HK-2 (cell line): ENCODE results near the gene MED23.

Experiments
- DNase-seq: peaks from one replicate; pipeline ENCODE4 v3.0.0-alpha.2; 2018; ENCODE audit not compliant: unreplicated experiment

Gene MED23

GRCh38 chr6:131627724-131628682 is at the start of gene MED23:
TSS of gene MED23 (minus strand) at chr6:131628242. CDS start at chr6:131628049, 193 bp downstream.
- peak; percentile 99 for DNase-seq

- no peak for DNase-seq
Observed at GRCh38 chr6:131673184-131673583, 45.1 kb upstream of the MED23 start.

- no peak for DNase-seq
Observed at GRCh38 chr6:131669891-131670290, 41.8 kb upstream of the MED23 start.

GRCh38 chr6:131663578-131664165 is 35.6 kb upstream of the MED23 start:
- DNase-seq, result no peak

- DNase-seq, result peak; percentile 19
Observed at GRCh38 chr6:131660195-131660594, 32.2 kb upstream of the MED23 start.

GRCh38 chr6:131658287-131658686 is 30.2 kb upstream of the MED23 start:
- DNase-seq, result no peak

GRCh38 chr6:131657630-131658111 is 29.6 kb upstream of the MED23 start:
- DNase-seq, result no peak

GRCh38 chr6:131657222-131657621 is 29.2 kb upstream of the MED23 start:
- no peak for DNase-seq

GRCh38 chr6:131656667-131657066 is 28.6 kb upstream of the MED23 start:
- DNase-seq, result no peak

- DNase-seq, result no peak
Observed at GRCh38 chr6:131655951-131656350, 27.9 kb upstream of the MED23 start.

- DNase-seq, result no peak
Observed at GRCh38 chr6:131655387-131655786, 27.3 kb upstream of the MED23 start.

GRCh38 chr6:131654326-131654725 is 26.3 kb upstream of the MED23 start:
- DNase-seq, result no peak

GRCh38 chr6:131652472-131652871 is 24.4 kb upstream of the MED23 start:
- no peak for DNase-seq

GRCh38 chr6:131651782-131652181 is 23.7 kb upstream of the MED23 start:
- no peak for DNase-seq

- no peak for DNase-seq
Observed at GRCh38 chr6:131646249-131646670, 18.2 kb upstream of the MED23 start.

GRCh38 chr6:131645846-131646245 is 17.8 kb upstream of the MED23 start:
- no peak for DNase-seq

GRCh38 chr6:131644921-131645320 is 16.9 kb upstream of the MED23 start:
- DNase-seq, result no peak

- DNase-seq, result no peak
Observed at GRCh38 chr6:131643855-131644460, 15.9 kb upstream of the MED23 start.

- no peak for DNase-seq
Observed at GRCh38 chr6:131642987-131643611, 15.1 kb upstream of the MED23 start.

- DNase-seq, result no peak
Observed at GRCh38 chr6:131642565-131642964, 14.5 kb upstream of the MED23 start.

GRCh38 chr6:131641554-131641953 is 13.5 kb upstream of the MED23 start:
- DNase-seq, result no peak

- DNase-seq, result no peak
Observed at GRCh38 chr6:131640576-131640975, 12.5 kb upstream of the MED23 start.
